GM21367 (cell line): ENCODE measurements around the gene EARS2.
"Not testable (repeated sequence)": the region's sequence is repeated elsewhere in the genome, so short reads cannot be mapped to it uniquely, and the experiment has no call there.

Source experiments
- ATAC-seq: cut with Tn5 transposase; IDR thresholded peaks from one replicate; pipeline ENCODE4 v1.9.1; 2021; ENCODE audit not compliant: unreplicated experiment

Gene EARS2

DNA sequence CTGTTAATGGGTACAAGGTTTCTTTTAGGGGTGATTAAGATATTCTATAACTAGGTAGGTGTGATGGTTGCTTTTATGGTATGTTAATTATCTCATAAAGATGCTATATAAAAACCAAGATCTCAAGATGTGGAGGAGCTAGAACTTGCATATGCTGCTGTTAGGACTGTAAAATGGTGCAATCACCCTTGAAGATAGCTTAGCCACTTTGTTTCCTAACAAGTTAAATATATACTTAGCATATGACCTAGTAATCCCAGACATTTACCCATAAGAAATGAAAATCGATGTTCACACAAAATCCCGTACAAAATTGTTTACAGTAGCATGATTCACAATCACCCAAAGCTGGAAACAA lies 71.9 kb downstream of the EARS2 start:
- no peak for ATAC-seq

DNA sequence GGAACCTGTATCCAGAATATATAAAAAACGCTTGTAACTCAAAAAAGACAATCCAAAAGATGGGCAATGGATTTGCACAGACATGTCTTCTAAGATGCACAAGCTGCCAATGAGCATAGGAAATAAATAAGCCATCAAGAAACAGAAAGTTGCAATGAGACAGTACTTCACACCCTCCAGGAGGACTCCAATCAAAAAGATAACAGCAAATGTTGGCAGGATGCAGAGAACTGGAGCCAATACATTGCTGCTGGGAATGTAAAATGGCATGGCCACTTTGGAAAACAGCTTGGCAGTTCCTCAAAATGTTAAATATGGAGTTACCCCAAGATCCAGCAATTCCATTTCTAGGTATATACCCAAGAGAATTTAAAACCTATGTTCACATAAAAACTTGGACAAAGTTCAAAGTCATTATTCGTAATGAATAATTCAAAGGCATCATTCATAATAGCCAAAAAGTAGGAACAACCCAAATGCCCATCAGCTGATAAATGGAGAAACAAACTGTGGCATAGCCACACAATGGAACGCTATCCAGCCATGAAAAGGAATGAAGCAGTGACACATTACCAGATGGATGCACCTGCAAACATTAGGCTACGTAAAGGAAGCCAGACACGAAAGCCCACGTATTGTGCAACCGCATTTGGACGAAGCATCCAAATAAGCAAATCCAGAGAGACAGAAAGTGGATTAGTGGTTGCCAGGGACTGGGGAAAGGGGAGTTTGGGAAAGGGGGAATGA lies 72.5 kb downstream of the EARS2 start:
- no peak for ATAC-seq

DNA sequence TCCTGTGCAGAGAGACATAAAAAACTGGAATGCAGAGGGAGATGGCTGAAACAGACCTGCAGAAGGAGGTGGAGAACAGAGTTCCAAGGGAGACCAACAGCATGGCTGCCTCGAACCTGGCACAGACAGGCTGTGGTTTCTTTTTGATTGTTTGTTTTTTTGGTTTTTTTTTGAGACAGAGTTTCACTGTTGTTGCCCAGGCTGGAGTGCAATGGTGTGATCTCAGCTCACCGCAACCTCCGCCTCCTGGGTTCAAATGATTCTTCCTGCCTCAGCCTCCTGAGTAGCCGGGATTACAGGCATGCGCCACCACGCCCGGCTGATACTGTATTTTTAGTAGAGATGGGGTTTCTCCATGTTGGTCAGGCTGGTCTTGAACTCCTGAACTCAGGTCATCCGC lies 73.7 kb downstream of the EARS2 start:
- ATAC-seq = not testable (repeated sequence)

DNA sequence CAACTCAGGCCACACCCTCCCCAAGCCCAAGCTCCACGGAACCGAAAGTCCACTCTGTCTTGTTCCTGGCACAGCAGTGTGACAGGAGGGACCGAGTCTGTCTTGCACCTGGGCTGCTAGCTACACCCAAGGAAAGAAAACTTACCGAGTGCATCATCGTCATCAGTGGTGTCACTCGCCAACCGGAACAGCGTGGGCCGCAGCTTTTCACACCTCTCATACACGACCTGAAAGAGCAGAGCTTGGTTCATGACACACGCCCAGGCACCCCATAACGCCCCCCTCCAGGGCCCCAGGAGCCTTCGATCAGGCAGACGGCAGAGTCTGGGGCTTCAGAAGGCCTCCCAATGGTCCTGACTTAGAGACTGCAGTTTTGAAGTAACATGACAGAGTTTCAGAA lies 74.4 kb downstream of the EARS2 start:
- no peak for ATAC-seq

DNA sequence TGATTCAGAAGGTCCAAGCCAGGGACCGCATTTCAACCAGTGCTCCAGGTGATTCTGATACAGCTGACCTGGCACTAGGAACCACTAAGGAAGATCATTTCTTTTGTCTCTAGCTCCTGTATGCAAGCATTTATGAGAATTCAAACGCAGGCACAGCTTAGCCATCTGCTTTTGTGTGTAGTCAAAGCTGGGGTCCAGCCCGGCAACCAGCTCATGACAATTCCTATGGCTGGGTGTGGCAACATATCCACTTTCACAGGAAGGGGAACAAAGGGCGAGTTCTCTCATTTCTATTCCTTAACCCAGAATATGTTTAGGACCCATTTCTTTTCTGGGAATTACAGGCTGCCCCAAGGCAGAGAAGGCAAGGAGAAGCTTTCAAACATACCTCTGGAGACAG lies 76.9 kb downstream of the EARS2 start:
- no peak for ATAC-seq

DNA sequence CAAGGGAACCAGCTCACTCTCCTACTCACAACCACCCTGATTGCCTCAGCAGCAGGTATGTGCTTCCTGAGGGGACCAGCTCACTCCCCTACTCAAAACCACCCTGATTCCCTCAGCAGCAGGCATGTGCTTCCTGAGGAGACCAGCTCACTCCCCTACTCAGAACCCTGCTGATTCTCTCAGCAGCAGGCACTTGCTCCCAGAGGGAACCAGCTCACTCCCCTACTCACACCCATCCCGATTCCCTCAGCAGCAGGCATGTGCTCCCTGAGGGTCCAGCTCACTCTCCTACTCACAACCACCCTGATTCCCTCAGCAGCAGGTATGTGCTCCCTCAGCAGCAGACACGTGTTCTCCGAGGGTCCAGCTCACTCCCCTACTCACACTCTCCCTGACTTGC lies 78.0 kb downstream of the EARS2 start:
- no peak for ATAC-seq

DNA sequence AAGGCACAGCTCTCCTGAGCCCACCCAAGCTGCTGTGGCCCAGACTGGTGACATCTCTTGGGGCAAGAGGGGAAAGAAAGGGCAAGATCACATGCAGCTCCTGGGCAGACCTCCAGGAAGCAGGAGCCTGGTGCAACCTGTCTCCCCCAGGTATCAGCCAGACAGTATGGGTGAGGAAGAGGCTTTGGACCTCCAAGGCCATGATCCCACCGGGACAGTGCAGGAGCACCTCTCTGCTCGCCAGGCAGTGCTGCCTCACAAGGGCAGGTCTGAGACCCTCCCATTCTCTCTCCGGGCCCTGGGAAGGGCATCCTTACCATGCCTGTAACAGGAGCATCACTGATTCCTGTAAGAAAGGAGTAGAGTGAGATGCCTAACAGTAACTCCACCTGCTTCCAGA lies 78.6 kb downstream of the EARS2 start:
- ATAC-seq = no peak

DNA sequence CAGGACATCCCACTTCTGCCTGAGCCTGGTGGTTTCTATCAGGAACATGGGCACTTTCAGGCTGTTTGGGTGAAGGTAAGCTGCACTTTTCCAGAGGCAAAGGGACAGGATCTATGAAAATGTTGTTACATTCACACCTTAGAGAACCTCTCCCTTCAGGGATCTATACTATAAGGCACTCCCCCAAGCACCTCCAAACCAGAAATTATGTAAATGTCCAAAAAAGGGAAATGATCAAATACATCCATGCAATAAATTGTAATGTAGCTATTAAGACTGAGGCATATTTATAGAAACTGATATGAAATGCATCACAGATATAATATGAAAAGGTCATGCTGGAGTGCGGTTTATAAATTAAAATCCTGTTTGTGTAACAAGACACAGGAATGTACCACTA lies 80.9 kb downstream of the EARS2 start:
- ATAC-seq = no peak
